Peyer's patch (tissue), 4 donors: ENCODE measurements around the gene MINDY4.

ENCODE experiments used
- CTCF ChIP-seq, 6 experiments: fragments of 450-650 bp in 4 of 6; fragments of 200-600 bp in 2 of 6; sonication (generic) in 1 of 6; IDR thresholded peaks; one replicate each; pipeline ENCODE4 v1.5.1; 2017 to 2019; ENCODE audit warnings: antibody characterized with exemption in 6 of 6, mild to moderate bottlenecking in 3 of 6, moderate library complexity in 1 of 6
- POLR2A ChIP-seq, 2 donors: fragments of 450-650 bp; IDR thresholded peaks; one replicate each; pipeline ENCODE4 v1.5.1; 2017; ENCODE audit warnings: antibody characterized with exemption in 2 of 2, mild to moderate bottlenecking in 2 of 2, moderate library complexity in 2 of 2

GRCh38 chr7:30905078-30906012 is 134.1 kb downstream of the MINDY4 start:
- TF ChIP-seq CTCF (IDR thresholded peaks at IDR 0.05) (no peak), POLR2A (IDR thresholded peaks at IDR 0.05) (peak in 1 of 2 donors; percentile 31)
